ENCODE data around the gene ZNF417. TPM values are rescaled to one million over a fixed set of nuclear protein-coding genes. Genes with fewer than 3 reads are reported as not detected.

ZNF417 gene
- polyA plus RNA-seq, 1 donor (not counting 4 experiments of a cell fraction or from before 2014, with no cell fraction given) = 5.8 TPM

DNA sequence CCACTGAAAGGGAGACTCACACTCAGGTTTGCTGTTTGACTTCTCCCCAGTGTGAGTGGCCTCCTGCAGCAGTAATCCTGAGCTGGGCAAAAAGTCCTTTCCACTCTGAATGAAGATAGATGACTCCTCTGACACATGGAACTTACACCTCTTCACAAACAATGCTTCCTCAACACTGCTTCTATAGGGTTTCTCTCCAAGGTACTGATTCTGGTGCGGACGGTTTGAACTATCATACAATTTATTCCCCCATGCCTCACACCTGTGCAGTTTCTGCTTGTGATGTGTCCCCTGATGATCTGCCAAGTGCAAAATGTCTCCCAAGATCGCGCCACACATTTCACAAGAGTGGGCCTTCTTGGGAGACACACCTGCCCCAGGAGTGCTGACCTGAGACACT lies 11.2 kb upstream of the ZNF417 start:
- no peaks in the 10 kb centered on the region for H4K20me1 ChIP-seq (ENCODE audit: control insufficient read depth, extremely low read depth, insufficient read depth, low read length)
- H3K4me3 ChIP-seq (ENCODE audit: control insufficient read depth in 2 of 3, extremely low read depth in 1 of 3, insufficient read depth in 2 of 3, low read depth in 1 of 3, low read length in 3 of 3) = no peak overlapping the region
- no peak for FAIRE-seq
- H3K9ac ChIP-seq (ENCODE audit: control insufficient read depth, extremely low read depth, insufficient read depth, low read length) = no peak overlapping the region
- H3K4me1 ChIP-seq (ENCODE audit: control insufficient read depth, extremely low read depth, insufficient read depth, low read length) = no peaks in the 10 kb centered on the region
- dilution Hi-C loops (cut with MboI; ENCODE audit: extremely low pct_ligation_motif_present, low sequenced_read_pairs) = no loop called here
- TF ChIP-seq, protein P1, sequence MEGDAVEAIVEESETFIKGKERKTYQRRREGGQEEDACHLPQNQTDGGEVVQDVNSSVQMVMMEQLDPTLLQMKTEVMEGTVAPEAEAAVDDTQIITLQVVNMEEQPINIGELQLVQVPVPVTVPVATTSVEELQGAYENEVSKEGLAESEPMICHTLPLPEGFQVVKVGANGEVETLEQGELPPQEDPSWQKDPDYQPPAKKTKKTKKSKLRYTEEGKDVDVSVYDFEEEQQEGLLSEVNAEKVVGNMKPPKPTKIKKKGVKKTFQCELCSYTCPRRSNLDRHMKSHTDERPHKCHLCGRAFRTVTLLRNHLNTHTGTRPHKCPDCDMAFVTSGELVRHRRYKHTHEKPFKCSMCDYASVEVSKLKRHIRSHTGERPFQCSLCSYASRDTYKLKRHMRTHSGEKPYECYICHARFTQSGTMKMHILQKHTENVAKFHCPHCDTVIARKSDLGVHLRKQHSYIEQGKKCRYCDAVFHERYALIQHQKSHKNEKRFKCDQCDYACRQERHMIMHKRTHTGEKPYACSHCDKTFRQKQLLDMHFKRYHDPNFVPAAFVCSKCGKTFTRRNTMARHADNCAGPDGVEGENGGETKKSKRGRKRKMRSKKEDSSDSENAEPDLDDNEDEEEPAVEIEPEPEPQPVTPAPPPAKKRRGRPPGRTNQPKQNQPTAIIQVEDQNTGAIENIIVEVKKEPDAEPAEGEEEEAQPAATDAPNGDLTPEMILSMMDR (optimal IDR thresholded peaks at IDR 0.05 in 1 of 3, IDR thresholded peaks at IDR 0.05 in 1 of 3, conservative IDR thresholded peaks at IDR 0.05 in 1 of 3; ENCODE audit: extremely low read depth in 1 of 3, insufficient read depth in 2 of 3, low read length in 3 of 3) = no peak
- no peak for TF ChIP-seq EZH2 (IDR thresholded peaks at IDR 0.05; ENCODE audit: low read length)
- H3K79me2 ChIP-seq (ENCODE audit: control insufficient read depth, insufficient read depth, low read length) = no peaks in the 10 kb centered on the region
- no peaks in the 10 kb centered on the region for H3K9me1 ChIP-seq (ENCODE audit: control insufficient read depth, extremely low read depth, insufficient read depth, low read length)
- peaks cover 7 to 28% of the 10 kb centered on the region in 2 experiments for H3K36me3 ChIP-seq (ENCODE audit: control insufficient read depth in 2 of 2, extremely low read depth in 1 of 2, insufficient read depth in 2 of 2, low read length in 2 of 2)
- H3K27me3 ChIP-seq (ENCODE audit: control insufficient read depth, extremely low read depth, insufficient read depth, low read length) = no peaks in the 10 kb centered on the region
- H3K27ac ChIP-seq (ENCODE audit: control insufficient read depth, insufficient read depth, low read length) = no peak overlapping the region
- H3K9me3 ChIP-seq (ENCODE audit: control insufficient read depth, low read depth, low read length) = peaks cover 23% of the 10 kb centered on the region
- DNase-seq (ENCODE audit: low read depth, low spot score) = no peak
- H2AFZ ChIP-seq (ENCODE audit: control insufficient read depth, low read length) = no peak overlapping the region
- H3K4me2 ChIP-seq (ENCODE audit: control insufficient read depth, extremely low read depth, insufficient read depth, low read depth, low read length) = no peak overlapping the region

DNA sequence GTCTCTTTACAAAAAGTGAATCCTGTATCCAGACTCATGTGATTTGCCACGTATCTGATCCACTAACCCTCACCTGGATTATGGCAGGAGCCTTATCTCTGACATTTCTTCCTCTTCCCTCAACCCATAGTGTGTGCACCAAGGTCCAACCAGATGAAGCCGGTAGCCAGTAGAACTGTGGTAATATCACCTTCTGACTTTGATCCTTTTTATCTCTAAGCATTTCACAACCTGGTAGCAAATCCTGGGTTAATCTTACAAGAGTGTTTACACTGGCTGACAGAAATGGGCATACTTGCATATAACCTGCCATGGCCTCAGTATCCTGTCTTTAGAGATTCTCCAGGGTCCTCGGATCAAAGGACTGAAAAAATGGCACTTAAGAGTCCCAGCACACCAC lies 1.9 kb downstream of the ZNF417 start:
- Histone ChIP-seq H3K9ac (ENCODE audit: control insufficient read depth, extremely low read depth, insufficient read depth, low read length) (no peak overlapping the region), H3K27me3 (ENCODE audit: control insufficient read depth, extremely low read depth, insufficient read depth, low read length) (no peaks in the 10 kb centered on the region), H3K36me3 (ENCODE audit: control insufficient read depth in 2 of 2, extremely low read depth in 1 of 2, insufficient read depth in 2 of 2, low read length in 2 of 2) (peaks cover 4 to 9% of the 10 kb centered on the region in 2 experiments), H3K4me2 (ENCODE audit: control insufficient read depth, extremely low read depth, insufficient read depth, low read depth, low read length) (no peak overlapping the region), H2AFZ (ENCODE audit: control insufficient read depth, low read length) (no peak overlapping the region), H3K9me1 (ENCODE audit: control insufficient read depth, extremely low read depth, insufficient read depth, low read length) (no peaks in the 10 kb centered on the region), H4K20me1 (ENCODE audit: control insufficient read depth, extremely low read depth, insufficient read depth, low read length) (no peaks in the 10 kb centered on the region), H3K27ac (ENCODE audit: control insufficient read depth, insufficient read depth, low read length) (no peak overlapping the region), H3K9me3 (ENCODE audit: control insufficient read depth, low read depth, low read length) (no peaks in the 10 kb centered on the region), H3K4me3 (ENCODE audit: control insufficient read depth in 2 of 3, extremely low read depth in 1 of 3, insufficient read depth in 2 of 3, low read depth in 1 of 3, low read length in 3 of 3) (no peak overlapping the region), H3K79me2 (ENCODE audit: control insufficient read depth, insufficient read depth, low read length) (peaks cover 32% of the 10 kb centered on the region), H3K4me1 (ENCODE audit: control insufficient read depth, extremely low read depth, insufficient read depth, low read length) (peaks cover 6% of the 10 kb centered on the region)
- TF ChIP-seq EZH2 (IDR thresholded peaks at IDR 0.05; ENCODE audit: low read length) = no peak
- TF ChIP-seq, protein P1 (optimal IDR thresholded peaks at IDR 0.05 in 1 of 3, IDR thresholded peaks at IDR 0.05 in 1 of 3, conservative IDR thresholded peaks at IDR 0.05 in 1 of 3; ENCODE audit: extremely low read depth in 1 of 3, insufficient read depth in 2 of 3, low read length in 3 of 3) = no peak
- no peak for DNase-seq (ENCODE audit: low read depth, low spot score)
- no peak for FAIRE-seq
- dilution Hi-C loops (cut with MboI; ENCODE audit: extremely low pct_ligation_motif_present, low sequenced_read_pairs) = no loop called here

Data from keratinocyte (primary cell).